ENCODE results near the gene CSMD2.
"Not testable (repeated sequence)": the region's sequence is repeated elsewhere in the genome, so short reads cannot be mapped to it uniquely, and the experiment has no call there.

CSMD2 gene

GRCh38 chr1:33516891-33517567 is 648.0 kb downstream of the CSMD2 start:
- DNase-seq = no peak

- no peak for DNase-seq
These were observed 648.6 kb downstream of the CSMD2 start for GRCh38 chr1:33516428-33516827.

DNA sequence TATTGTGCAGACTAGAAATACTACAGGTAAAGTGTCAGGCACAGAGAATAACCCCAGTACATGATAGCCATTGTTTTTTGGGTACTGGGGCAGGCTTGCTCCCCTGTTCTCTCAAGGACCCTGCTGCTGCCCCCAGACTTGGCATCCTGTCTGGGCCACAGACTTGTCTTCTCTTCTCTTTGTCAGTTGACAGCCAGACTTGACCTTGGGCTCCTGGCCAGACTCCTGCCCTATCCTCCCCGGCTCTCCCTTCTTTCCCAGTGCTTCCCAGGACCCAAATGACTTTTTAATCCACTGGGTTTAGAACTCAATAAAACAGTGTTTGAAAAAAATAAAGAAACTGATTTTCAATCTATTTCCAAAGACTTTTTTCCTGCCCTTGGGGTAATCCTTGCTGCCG is 649.4 kb downstream of the CSMD2 start:
- DNase-seq = no peak

GRCh38 chr1:33515112-33515511 is 649.9 kb downstream of the CSMD2 start:
- no peak for DNase-seq

- DNase-seq = no peak
These were observed 652.6 kb downstream of the CSMD2 start for GRCh38 chr1:33512226-33513011.

- not testable (repeated sequence) for DNase-seq
These were observed 655.8 kb downstream of the CSMD2 start for GRCh38 chr1:33509276-33509675.

- no peak for DNase-seq
These were observed 656.9 kb downstream of the CSMD2 start for GRCh38 chr1:33508151-33508550.

GRCh38 chr1:33507661-33508060 is 657.4 kb downstream of the CSMD2 start:
- DNase-seq = no peak

DNA sequence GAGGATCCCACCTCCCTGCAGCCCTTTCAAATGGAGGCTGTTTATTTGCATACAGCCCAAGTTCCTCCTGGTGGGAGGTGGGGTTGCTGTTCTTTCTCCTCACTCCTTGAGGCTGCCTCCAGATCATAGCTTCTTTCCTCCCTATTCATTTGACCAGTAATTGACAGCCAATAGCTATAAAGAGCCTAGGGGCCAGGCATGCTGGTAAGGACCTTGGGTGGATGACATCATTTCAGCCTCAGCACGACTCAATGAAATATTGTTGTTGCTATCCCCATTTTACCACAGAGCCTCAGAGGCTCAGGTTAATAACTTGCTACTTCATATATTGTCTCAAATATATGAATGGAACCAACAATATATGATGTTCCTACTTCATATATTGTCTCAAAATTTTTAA is 661.5 kb downstream of the CSMD2 start:
- DNase-seq = no peak

GRCh38 chr1:33502726-33503125 is 662.3 kb downstream of the CSMD2 start:
- no peak for DNase-seq

DNA sequence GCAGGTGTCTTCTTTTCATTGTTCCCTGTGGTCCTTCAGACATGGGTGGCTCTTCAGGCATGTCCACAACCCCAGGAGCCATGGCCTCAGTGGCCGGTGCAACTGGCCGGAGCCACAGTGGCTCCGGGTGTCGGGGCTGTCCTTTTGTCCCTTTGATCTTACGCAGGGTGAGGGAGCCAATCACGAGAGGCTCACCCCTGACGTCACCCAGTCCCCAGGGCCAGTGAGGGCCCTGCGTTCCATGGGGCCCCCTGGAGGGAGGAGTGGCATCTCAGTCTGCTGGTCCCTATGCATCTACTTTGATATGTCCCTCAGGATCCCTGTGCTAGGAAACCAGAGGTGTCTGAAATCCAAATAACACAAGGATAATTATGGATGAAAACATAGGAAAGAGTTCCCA is 663.3 kb downstream of the CSMD2 start:
- DNase-seq = no peak

DNA sequence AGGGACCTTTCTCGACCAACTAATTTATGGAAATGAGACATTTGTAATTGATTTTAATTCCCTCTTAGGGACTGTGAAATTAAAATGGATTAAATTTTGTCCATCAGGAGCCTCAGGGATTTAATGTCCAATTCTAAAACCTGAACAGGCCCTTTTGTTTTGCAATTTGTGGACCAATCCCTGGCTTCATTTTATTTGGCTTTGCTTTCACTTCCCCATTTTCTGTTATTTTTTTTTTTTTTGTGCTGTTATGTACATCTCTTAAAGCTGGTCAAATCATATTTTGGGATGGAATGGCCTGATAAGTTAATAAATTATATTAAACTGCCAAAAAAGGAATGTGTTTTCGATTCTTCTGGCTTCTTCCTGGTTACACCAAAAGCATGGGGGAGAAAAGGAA is 663.7 kb downstream of the CSMD2 start:
- DNase-seq = no peak

- no peak for DNase-seq
These were observed 664.5 kb downstream of the CSMD2 start for GRCh38 chr1:33500547-33500946.

GRCh38 chr1:33497410-33497809 is 667.6 kb downstream of the CSMD2 start:
- no peak for DNase-seq

- DNase-seq = no peak
These were observed 670.1 kb downstream of the CSMD2 start for GRCh38 chr1:33494929-33495328.

DNA sequence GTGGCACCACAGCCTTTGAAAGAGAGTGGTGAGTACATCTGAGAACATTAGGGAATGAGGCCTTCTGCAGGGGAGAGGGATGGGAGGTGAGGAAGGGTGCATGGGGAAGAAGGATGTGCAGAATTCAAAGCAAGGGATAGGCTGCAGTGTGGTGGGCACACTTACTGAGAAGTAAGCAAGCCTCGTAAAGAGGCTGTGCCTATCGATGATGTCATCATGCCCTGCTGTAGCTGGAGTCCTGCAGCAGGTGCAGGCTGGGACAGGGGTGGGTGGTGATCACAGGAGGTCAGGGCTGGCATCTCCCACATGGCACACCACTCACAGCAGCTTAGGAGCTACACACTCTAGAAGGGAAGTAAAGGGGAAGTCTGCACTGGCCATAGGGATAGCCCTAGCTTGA is 676.4 kb downstream of the CSMD2 start:
- DNase-seq = no peak

DNA sequence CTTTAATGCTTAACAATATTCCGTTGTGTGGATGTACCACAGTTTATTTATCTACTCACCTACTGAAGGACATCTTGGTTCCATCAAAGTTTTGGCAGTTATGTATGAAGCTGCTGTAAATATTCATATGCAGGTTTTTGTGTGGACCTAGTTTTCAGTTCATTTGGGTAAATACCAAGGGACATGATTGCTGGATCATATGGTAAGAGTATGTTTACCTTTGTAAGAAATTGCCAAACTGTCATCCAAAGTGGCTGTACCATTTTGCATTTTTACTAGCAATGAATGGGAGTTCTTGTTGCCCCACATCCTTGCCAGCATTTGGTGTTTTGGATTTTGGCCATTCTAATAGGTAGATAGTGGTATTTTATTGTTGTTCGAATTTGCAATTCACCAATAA is 682.6 kb downstream of the CSMD2 start:
- DNase-seq = no peak

GRCh38 chr1:33477451-33477850 is 687.6 kb downstream of the CSMD2 start:
- no peak for DNase-seq

DNA sequence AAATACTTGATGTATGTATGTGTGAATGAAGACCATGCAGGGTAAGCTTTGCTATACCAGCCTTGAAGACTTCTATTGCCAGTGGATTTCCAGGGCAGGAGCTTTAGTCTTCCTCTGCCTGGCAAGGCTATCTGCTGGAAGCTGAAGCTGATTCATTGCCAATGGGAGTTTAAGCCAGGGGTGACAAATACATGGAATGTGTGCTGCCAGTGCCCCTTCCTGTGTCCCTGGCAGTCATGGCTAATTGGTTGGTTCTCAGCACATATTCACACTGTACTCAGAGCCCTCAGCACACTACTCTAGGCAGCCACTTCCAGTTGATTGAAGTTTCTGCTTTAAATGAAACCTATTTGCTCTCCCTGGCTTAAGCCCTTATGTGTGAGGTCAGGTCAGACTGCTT is 691.1 kb downstream of the CSMD2 start:
- DNase-seq = no peak

GRCh38 chr1:33472269-33472980 is 692.6 kb downstream of the CSMD2 start, which contains the start of gene ZSCAN20:
ZSCAN20 (plus strand) TSS chr1:33472645; CDS start chr1:33479289, 6,644 bp downstream.
- DNase-seq = peak; percentile 99

DNA sequence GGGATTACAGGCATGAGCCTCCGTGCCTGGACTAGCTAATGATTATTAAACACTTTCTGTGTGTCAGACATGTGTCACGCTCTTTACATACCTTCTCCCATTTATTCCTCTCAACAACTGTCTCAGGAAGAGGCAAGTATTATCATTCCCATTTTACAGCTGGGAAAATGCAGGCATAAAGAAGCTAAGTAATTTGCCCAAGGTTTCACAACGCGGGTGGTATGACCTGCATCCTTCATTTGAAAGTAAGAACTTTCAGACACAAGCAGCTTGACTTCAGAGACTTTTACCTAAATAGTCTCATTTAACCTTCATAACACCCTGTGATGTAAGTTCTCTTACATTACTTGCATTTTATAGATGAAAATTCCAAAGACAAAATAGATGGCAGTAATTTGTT is 693.6 kb downstream of the CSMD2 start:
- no peak for DNase-seq

- DNase-seq = peak; percentile 95
These were observed 694.5 kb downstream of the CSMD2 start for GRCh38 chr1:33470495-33471012.

DNA sequence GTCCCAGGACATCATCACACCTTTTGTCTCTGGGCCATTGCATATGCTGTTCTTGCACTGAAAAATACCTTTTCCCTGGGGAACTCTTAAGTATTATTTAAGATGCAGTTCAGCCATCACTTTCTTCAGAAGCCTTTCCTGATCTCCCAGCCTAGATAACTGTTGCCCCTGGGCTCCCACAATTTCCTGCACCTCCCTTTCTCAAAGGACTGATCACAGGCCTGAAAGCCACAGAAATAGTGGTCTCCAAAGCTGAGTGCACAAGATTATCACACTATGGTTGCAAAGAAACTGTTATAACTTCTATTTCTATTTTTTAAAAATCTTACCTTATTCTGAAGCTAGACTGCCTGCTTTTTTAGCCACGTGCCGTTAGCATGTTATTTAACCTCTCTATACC is 695.3 kb downstream of the CSMD2 start:
- no peak for DNase-seq

DNA sequence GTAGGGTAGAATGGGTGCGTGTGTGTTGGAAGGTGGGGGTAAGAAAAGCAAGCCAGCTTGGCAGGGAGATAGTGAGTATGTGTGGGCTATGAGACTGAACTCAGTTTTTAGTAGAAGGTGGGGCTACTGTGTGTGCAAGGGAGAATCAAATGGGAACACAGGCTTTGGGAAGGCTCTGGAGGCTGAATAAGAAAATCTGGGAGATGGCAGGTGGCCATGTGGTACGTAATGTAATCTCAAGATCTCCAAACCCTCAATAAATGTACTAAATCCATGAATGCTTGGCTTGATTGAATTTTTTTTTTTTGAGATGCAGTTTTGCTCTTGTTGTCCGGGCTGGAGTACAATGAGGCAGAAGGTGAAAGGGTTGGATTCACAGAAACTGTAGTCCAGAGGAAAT is 696.1 kb downstream of the CSMD2 start:
- DNase-seq = no peak

Measured in DMS79 treated with DMSO at 0.1 percent for 48 hours (cell line).